HG03442 (cell line): ENCODE measurements around the gene EXOSC10.
"Not testable (repeated sequence)": the region's sequence is repeated elsewhere in the genome, so short reads cannot be mapped to it uniquely, and the experiment has no call there.

Source experiments
- ATAC-seq: cut with Tn5 transposase; IDR thresholded peaks from one replicate; pipeline ENCODE4 v1.9.1; 2021; ENCODE audit warnings: mild to moderate bottlenecking, moderate library complexity; ENCODE audit not compliant: unreplicated experiment

Gene EXOSC10

DNA sequence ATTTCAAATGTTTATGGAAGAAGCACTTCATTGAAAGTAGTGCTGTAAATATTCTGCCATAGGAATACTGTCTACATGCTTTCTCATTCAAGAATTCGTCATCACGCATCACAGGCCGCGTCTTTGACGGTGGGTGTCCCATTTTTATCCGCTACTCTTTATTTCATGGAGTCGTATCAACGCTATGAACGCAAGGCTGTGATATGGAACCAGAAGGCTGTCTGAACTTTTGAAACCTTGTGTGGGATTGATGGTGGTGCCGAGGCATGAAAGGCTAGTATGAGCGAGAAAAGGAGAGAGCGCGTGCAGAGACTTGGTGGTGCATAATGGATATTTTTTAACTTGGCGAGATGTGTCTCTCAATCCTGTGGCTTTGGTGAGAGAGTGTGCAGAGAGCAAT is 76.5 kb downstream of the EXOSC10 start:
- no peak for ATAC-seq

GRCh38 chr1:11019971-11020370 is 79.7 kb downstream of the EXOSC10 start:
- no peak for ATAC-seq

- not testable (repeated sequence) for ATAC-seq
These were observed 80.3 kb downstream of the EXOSC10 start for GRCh38 chr1:11019358-11019757.
